Suprapubic skin (tissue), 4 donors: ENCODE data around the gene PFDN2.

Source experiments
- CTCF ChIP-seq, 2 donors: fragments of 200-600 bp in 1 of 2; fragments of 450-650 bp in 1 of 2; sonication (generic) in 1 of 2; IDR thresholded peaks; one replicate each; pipeline ENCODE4 v1.5.1; 2016 to 2019; ENCODE audit warnings: antibody characterized with exemption in 2 of 2, mild to moderate bottlenecking in 1 of 2, moderate library complexity in 1 of 2
- EP300 ChIP-seq: sonication (generic); formaldehyde crosslinking; IDR thresholded peaks from one replicate; pipeline ENCODE4 v1.6.1; 2017; ENCODE audit warnings: antibody characterized with exemption
- POLR2A ChIP-seq, 2 donors: fragments of 450-650 bp; IDR thresholded peaks; one replicate each; pipeline ENCODE4 v1.6.1; 2017; ENCODE audit warnings: antibody characterized with exemption in 2 of 2, mild to moderate bottlenecking in 2 of 2, moderate library complexity in 2 of 2
- POLR2AphosphoS5 ChIP-seq, 3 donors: sonication (generic); formaldehyde crosslinking; IDR thresholded peaks; one replicate each; pipeline ENCODE4 v1.6.1; 2017; ENCODE audit warnings: antibody characterized with exemption in 3 of 3

- TF ChIP-seq CTCF (IDR thresholded peaks at IDR 0.05) (no peak), POLR2A (IDR thresholded peaks at IDR 0.05) (no peak), POLR2AphosphoS5 (IDR thresholded peaks at IDR 0.05) (no peak), EP300 (no peak)
Observed at GRCh38 chr1:161070761-161071160, 47.1 kb downstream of the PFDN2 start.
